Thymus (tissue), 11 donors: ENCODE measurements around the gene CH25H. TPM values are rescaled to one million over a fixed set of nuclear protein-coding genes. Genes with fewer than 3 reads are reported as not detected.

ENCODE experiments used
- DNase-seq, 9 donors: peaks; one replicate each; pipeline ENCODE4 v3.0.0-alpha.2; 2013; ENCODE audit warnings: low spot score in 9 of 9, low read depth in 6 of 9, missing footprints in 1 of 9
- H3K27ac ChIP-seq, 2 donors: one replicate each; pipeline ENCODE4 v1.5.1; 2013; ENCODE audit warnings: control low read depth in 1 of 2, low read depth in 1 of 2, low read length in 1 of 2, mild to moderate bottlenecking in 1 of 2, moderate library complexity in 1 of 2
- H3K27me3 ChIP-seq, 2 donors: one replicate each; pipeline ENCODE4 v1.5.1; 2013; ENCODE audit warnings: low read length in 1 of 2; ENCODE audit not compliant: control insufficient read depth in 2 of 2, insufficient read depth in 1 of 2
- H3K36me3 ChIP-seq, 2 donors: one replicate each; pipeline ENCODE4 v1.5.1; 2013; ENCODE audit warnings: low read length in 1 of 2, mild to moderate bottlenecking in 1 of 2, moderate library complexity in 1 of 2; ENCODE audit not compliant: control insufficient read depth in 2 of 2, insufficient read depth in 2 of 2
- H3K4me1 ChIP-seq, 2 donors: one replicate each; pipeline ENCODE4 v1.5.1; 2013; ENCODE audit warnings: low read length in 2 of 2; ENCODE audit not compliant: control insufficient read depth in 2 of 2, insufficient read depth in 2 of 2
- H3K4me3 ChIP-seq, 2 donors: one replicate each; pipeline ENCODE4 v1.5.1; 2013; ENCODE audit warnings: low read length in 2 of 2, control low read depth in 1 of 2, mild to moderate bottlenecking in 1 of 2
- H3K9me3 ChIP-seq, 2 donors: one replicate each; pipeline ENCODE4 v1.5.1; 2013; ENCODE audit warnings: low read length in 1 of 2, mild to moderate bottlenecking in 1 of 2; ENCODE audit not compliant: control insufficient read depth in 2 of 2, insufficient read depth in 1 of 2
- WGBS: extraction: QIAGEN DNeasy Blood & Tissue Kit; methylation state at CpG from one replicate; pipeline ENCODE4 v1.1.7; 2013; 5-methylcytosine and 5-hydroxymethylcytosine counted together
- polyA plus RNA-seq: library from polyadenylated mRNA; stranded (reverse); fragments of 200-250 nt; gene quantifications from one replicate; pipeline ENCODE4 v1.2.3, GENCODE V29; 2013
- total RNA-seq: library from RNA; stranded (reverse); fragments of 120-200 nt; gene quantifications from one replicate; pipeline ENCODE4 v1.2.4, GENCODE V29; 2013
- donor health status: healthy.

Gene CH25H
- total and polyA plus RNA-seq, 2 donors, result 8.5 to 23.8 TPM

- WGBS, result 61% methylated on average over 5 of the region's 5 CpGs
- Histone ChIP-seq H3K4me3 (no peak overlapping the region), H3K36me3 (no peaks in the 10 kb centered on the region), H3K9me3 (no peaks in the 10 kb centered on the region), H3K4me1 (no peaks in the 10 kb centered on the region), H3K27ac (no peak overlapping the region), H3K27me3 (no peaks in the 10 kb centered on the region)
- no peak for DNase-seq
These were observed 50.8 kb downstream of the CH25H start for GRCh38 chr10:89156161-89156835.

Other genes with a start within 250 kb of the CH25H start
- gene FAS, start 216.5 kb downstream of the CH25H start, total RNA-seq, result 36.8 TPM
- gene FAS, start 216.5 kb downstream of the CH25H start, polyA plus RNA-seq, result 31.6 TPM
- 45.9 TPM for gene LIPA, start 44.5 kb upstream of the CH25H start, total RNA-seq
- 62.3 TPM for gene LIPA, start 44.5 kb upstream of the CH25H start, polyA plus RNA-seq
- gene IFIT2, start 94.7 kb upstream of the CH25H start, total RNA-seq, result 8.7 TPM
- gene IFIT2, start 94.7 kb upstream of the CH25H start, polyA plus RNA-seq, result 16.0 TPM
- gene IFIT3, start 120.7 kb upstream of the CH25H start, total RNA-seq, result 33.4 TPM
- gene IFIT3, start 120.7 kb upstream of the CH25H start, polyA plus RNA-seq, result 31.5 TPM
- 0.38 TPM for gene IFIT1B, start 170.7 kb upstream of the CH25H start, total RNA-seq
- 0.07 TPM for gene IFIT1B, start 170.7 kb upstream of the CH25H start, polyA plus RNA-seq
- 48.4 TPM for gene IFIT1, start 185.3 kb upstream of the CH25H start, total RNA-seq
- gene IFIT1, start 185.3 kb upstream of the CH25H start, polyA plus RNA-seq, result 43.4 TPM
- gene IFIT5, start 207.3 kb upstream of the CH25H start, total RNA-seq, result 17.6 TPM
- gene IFIT5, start 207.3 kb upstream of the CH25H start, polyA plus RNA-seq, result 17.4 TPM